ENCODE data around the gene PIM3.
"Not testable (repeated sequence)": the region's sequence is repeated elsewhere in the genome, so short reads cannot be mapped to it uniquely, and the experiment has no call there.

Gene PIM3

GRCh38 chr22:49971232-49972162, 10.9 kb downstream of the PIM3 start:
- peak overlapping the region; percentile 83 for H3K27ac Mint-ChIP-seq
- DNase-seq: peak; percentile 83

GRCh38 chr22:49972163-49973017, 11.8 kb downstream of the PIM3 start:
- ATAC-seq (no peak), DNase-seq (peak; percentile 41)
- Mint-ChIP-seq H3K9me3 (peaks cover 7% of the 10 kb centered on the region), H3K4me3 (no peak overlapping the region), H3K4me1 (peaks cover 38% of the 10 kb centered on the region), H3K36me3 (ENCODE audit: low read depth) (peaks cover 11% of the 10 kb centered on the region), H3K27me3 (no peaks in the 10 kb centered on the region), H3K27ac (no peak overlapping the region)

More at GRCh38 chr22:49971232-49972162, 10.9 kb downstream of the PIM3 start:
- Mint-ChIP-seq H3K4me1 (peaks cover 40% of the 10 kb centered on the region), H3K4me3 (no peak overlapping the region), H3K9me3 (peaks cover 2% of the 10 kb centered on the region), H3K27me3 (no peaks in the 10 kb centered on the region), H3K36me3 (ENCODE audit: low read depth) (peaks cover 6% of the 10 kb centered on the region)
- ATAC-seq: peak; percentile 40

- H3K4me1 Mint-ChIP-seq: peaks cover 37% of the 10 kb centered on the region
- H3K27me3 Mint-ChIP-seq: no peaks in the 10 kb centered on the region
- DNase-seq: no peak
- peaks cover 8% of the 10 kb centered on the region for H3K9me3 Mint-ChIP-seq
- no peak overlapping the region for H3K27ac Mint-ChIP-seq
- no peak for ATAC-seq
- peaks cover 17% of the 10 kb centered on the region for H3K36me3 Mint-ChIP-seq (ENCODE audit: low read depth)
- H3K4me3 Mint-ChIP-seq: no peak overlapping the region
Measured at GRCh38 chr22:49973018-49973961, 12.7 kb downstream of the PIM3 start.

GRCh38 chr22:49975543-49976389, 15.2 kb downstream of the PIM3 start:
- Mint-ChIP-seq H3K4me1 (peaks cover 43% of the 10 kb centered on the region), H3K27me3 (no peaks in the 10 kb centered on the region), H3K9me3 (peaks cover 22% of the 10 kb centered on the region), H3K4me3 (peak overlapping the region; percentile 45), H3K27ac (peak overlapping the region; percentile 96), H3K36me3 (ENCODE audit: low read depth) (peaks cover 36% of the 10 kb centered on the region)
- DNase-seq (peak; percentile 74), ATAC-seq (peak; percentile 68)

- ATAC-seq (peak; percentile 62), DNase-seq (peak; percentile 61)
- Mint-ChIP-seq H3K36me3 (ENCODE audit: low read depth) (peaks cover 41% of the 10 kb centered on the region), H3K4me3 (peak overlapping the region; percentile 1), H3K4me1 (peaks cover 47% of the 10 kb centered on the region), H3K9me3 (peaks cover 22% of the 10 kb centered on the region), H3K27me3 (no peaks in the 10 kb centered on the region), H3K27ac (peak overlapping the region; percentile 96)
Measured at GRCh38 chr22:49976439-49977175, 16.0 kb downstream of the PIM3 start.

DNA sequence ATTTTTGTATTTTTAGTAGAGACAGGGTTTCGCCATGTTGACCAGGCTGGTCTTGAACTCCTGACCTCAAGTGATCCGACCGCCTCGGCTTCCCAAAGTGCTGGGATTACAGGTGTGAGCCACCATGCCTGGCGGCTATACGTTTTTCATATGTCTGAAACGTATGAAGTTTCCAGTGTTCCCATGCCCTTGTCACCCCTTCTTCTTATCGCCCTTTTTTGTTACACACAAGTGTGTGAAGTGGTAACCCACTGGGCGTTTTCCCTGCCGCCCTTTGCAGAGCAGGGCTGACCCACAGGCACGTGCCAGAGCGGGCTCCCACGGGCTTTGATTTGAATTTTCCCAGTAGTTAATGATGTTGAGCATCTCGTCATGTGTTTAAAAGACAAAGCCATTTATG, 17.0 kb downstream of the PIM3 start:
- ATAC-seq (no peak), DNase-seq (no peak)
- H3K9me3 Mint-ChIP-seq: peaks cover 22% of the 10 kb centered on the region
- no peak overlapping the region for H3K4me3 Mint-ChIP-seq
- no peak overlapping the region for H3K27ac Mint-ChIP-seq
- H3K27me3 Mint-ChIP-seq: no peaks in the 10 kb centered on the region
- peaks cover 43% of the 10 kb centered on the region for H3K36me3 Mint-ChIP-seq (ENCODE audit: low read depth)
- peaks cover 49% of the 10 kb centered on the region for H3K4me1 Mint-ChIP-seq

DNA sequence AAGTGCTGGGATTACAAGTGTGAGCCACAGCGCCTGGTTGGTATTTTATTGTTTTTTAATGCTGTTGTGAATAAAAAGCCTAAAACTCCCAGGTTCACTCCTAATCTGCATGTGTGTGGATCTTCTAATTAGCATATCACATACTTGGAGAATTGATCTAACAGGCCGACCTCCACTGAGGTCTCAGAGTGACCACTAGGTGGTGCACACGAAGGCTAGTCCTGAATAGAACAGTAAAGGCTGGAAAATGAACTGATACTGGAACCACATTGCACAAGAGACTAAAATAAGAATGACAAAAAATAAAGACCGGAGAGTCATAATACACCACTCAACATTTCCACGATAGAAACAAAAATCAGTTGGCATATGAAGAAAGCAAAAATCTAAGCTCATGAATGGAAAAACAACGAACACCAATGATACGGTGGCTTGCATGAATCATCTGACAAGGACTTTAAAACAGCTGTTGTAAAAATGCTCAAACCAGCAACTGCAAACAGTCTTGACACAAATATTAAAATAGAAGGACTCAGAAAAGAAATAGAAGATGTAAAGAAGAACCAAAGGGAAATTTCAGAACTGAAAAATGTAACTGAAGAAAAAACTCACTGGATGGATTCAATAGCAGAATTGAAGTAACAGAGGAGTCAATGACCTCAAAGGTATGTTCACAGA, 19.2 kb downstream of the PIM3 start:
- ATAC-seq (peak; percentile 31), DNase-seq (peak; percentile 54)
- H3K4me1 Mint-ChIP-seq: peaks cover 56% of the 10 kb centered on the region
- H3K27me3 Mint-ChIP-seq: peaks cover 5% of the 10 kb centered on the region
- peak overlapping the region; percentile 6 for H3K4me3 Mint-ChIP-seq
- H3K27ac Mint-ChIP-seq: peak overlapping the region; percentile 76
- H3K36me3 Mint-ChIP-seq (ENCODE audit: low read depth): peaks cover 48% of the 10 kb centered on the region
- peaks cover 27% of the 10 kb centered on the region for H3K9me3 Mint-ChIP-seq

- H3K27me3 Mint-ChIP-seq: peaks cover 18% of the 10 kb centered on the region
- H3K27ac Mint-ChIP-seq, ATAC-seq, DNase-seq, H3K4me3 Mint-ChIP-seq: not testable (repeated sequence)
- H3K36me3 Mint-ChIP-seq (ENCODE audit: low read depth): peaks cover 40% of the 10 kb centered on the region
- peaks cover 43% of the 10 kb centered on the region for H3K4me1 Mint-ChIP-seq
- peaks cover 41% of the 10 kb centered on the region for H3K9me3 Mint-ChIP-seq
Measured at GRCh38 chr22:49981799-49982198, 21.2 kb downstream of the PIM3 start.

GRCh38 chr22:49983148-49984042, 22.8 kb downstream of the PIM3 start:
- H3K36me3 Mint-ChIP-seq (ENCODE audit: low read depth): peaks cover 32% of the 10 kb centered on the region
- peaks cover 43% of the 10 kb centered on the region for H3K9me3 Mint-ChIP-seq
- peaks cover 19% of the 10 kb centered on the region for H3K27me3 Mint-ChIP-seq
- no peak for ATAC-seq
- no peak for DNase-seq
- peaks cover 35% of the 10 kb centered on the region for H3K4me1 Mint-ChIP-seq
- H3K4me3 Mint-ChIP-seq: no peak overlapping the region
- no peak overlapping the region for H3K27ac Mint-ChIP-seq

DNA sequence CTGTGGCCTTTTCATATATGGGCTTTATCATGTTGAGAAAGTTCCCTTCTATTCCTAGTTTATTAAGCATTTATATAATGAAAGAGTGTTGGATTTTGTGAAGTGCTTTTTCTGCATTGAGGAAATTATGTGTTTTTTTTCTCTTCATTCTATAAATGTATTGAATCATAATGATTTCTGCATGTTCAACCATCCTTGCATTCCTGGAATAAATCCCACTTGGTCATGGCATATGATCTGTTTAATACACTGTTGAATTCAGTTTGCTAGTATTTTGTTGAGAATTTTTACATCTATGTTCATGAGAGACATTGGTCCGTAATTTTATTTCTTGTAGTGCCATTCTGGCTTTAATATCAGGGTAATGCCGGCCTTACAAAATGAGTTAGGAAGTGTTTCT, 25.8 kb downstream of the PIM3 start:
- H3K9me3 Mint-ChIP-seq: peaks cover 45% of the 10 kb centered on the region
- no peak for ATAC-seq
- no peak overlapping the region for H3K4me3 Mint-ChIP-seq
- H3K27ac Mint-ChIP-seq: no peak overlapping the region
- H3K4me1 Mint-ChIP-seq: peaks cover 9% of the 10 kb centered on the region
- no peak for DNase-seq
- peaks cover 20% of the 10 kb centered on the region for H3K36me3 Mint-ChIP-seq (ENCODE audit: low read depth)
- peaks cover 22% of the 10 kb centered on the region for H3K27me3 Mint-ChIP-seq

GRCh38 chr22:49989826-49990225, 29.3 kb downstream of the PIM3 start:
- H3K4me3 Mint-ChIP-seq, H3K27ac Mint-ChIP-seq, DNase-seq, ATAC-seq, H3K4me1 Mint-ChIP-seq: not testable (repeated sequence)
- Mint-ChIP-seq H3K27me3 (peaks cover 19% of the 10 kb centered on the region), H3K9me3 (peaks cover 41% of the 10 kb centered on the region), H3K36me3 (ENCODE audit: low read depth) (peaks cover 12% of the 10 kb centered on the region)
